HUDEP-2 (cell line): ENCODE results near the gene TMTC3.

ENCODE experiments used
- DNase-seq, 76 experiments: peaks; one replicate each; lab custom pipeline; 2025; ENCODE audit not compliant: unreplicated experiment in 76 of 76; lab: John Stamatoyannopoulos, UW

Gene TMTC3

GRCh38 chr12:88223519-88223918 is 81.4 kb downstream of the TMTC3 start:
- no peak for DNase-seq

GRCh38 chr12:88225776-88226175 is 83.7 kb downstream of the TMTC3 start:
- DNase-seq: no peak

- DNase-seq: no peak
Observed at GRCh38 chr12:88227263-88227662, 85.2 kb downstream of the TMTC3 start.

GRCh38 chr12:88227871-88228270 is 85.8 kb downstream of the TMTC3 start:
- no peak for DNase-seq

DNA sequence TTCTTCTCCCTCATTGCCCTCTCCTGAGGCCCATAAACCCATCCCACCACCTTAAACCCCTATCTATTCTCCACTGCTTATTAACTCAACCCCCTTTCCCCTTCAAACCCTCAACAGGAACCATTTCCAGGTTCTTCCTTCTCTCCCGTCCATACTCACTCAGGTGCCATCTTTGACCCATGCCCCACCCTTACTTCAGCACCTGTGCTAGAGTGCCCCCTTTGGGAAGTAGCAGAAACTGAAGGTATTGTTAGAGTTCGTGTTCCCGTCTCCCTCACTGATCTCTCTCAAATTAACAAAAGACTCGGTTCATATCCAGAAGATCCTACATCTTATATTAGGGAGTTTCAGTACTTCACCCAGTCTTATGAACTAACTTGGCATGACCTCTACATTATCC is 86.6 kb downstream of the TMTC3 start:
- no peak for DNase-seq

- DNase-seq: no peak
Observed at GRCh38 chr12:88230271-88230670, 88.2 kb downstream of the TMTC3 start.

- no peak for DNase-seq
Observed at GRCh38 chr12:88235183-88235833, 93.2 kb downstream of the TMTC3 start.

DNA sequence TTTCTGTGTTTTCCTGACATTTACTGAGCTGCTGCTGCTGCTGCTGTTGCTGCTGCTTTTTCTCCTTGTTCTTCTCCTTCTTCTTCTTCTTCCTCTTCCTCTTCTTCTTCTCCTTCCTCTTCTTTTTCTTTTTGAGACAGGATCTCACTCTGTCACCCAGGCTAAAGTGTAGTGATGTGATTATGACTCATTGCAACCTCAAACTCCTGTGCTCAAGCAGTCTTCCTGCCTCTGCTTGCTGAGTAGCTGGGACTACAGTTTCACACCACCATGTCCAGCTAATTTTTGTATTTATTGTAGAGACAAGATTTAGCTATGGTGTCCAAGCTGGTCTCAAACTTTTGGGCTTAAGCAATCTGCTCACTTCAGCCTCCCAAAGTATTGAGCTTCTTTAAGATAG is 95.8 kb downstream of the TMTC3 start:
- DNase-seq: no peak

DNA sequence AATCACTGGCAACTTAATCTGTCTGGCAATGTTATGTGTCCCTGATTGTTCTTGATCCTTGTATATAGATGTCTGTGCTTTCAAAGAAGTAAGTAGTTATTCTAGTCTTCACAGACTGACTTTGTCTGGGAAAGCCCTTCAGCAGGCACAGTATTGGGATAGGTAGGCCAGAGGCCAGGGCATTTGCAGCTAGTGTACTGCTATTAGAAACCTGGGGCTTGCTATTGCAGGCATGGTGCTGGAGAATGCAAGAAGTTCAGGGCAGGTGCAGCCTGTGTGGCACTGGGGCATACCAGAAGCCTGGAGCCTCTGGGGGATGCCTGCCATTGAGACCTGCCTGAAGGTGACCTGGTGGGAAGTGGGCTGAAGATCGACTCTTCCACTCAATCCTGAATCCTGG is 96.3 kb downstream of the TMTC3 start:
- no peak for DNase-seq

GRCh38 chr12:88241862-88242570 is 99.9 kb downstream of the TMTC3 start:
- DNase-seq: peak in 1 of 76 experiments; percentile 3

DNA sequence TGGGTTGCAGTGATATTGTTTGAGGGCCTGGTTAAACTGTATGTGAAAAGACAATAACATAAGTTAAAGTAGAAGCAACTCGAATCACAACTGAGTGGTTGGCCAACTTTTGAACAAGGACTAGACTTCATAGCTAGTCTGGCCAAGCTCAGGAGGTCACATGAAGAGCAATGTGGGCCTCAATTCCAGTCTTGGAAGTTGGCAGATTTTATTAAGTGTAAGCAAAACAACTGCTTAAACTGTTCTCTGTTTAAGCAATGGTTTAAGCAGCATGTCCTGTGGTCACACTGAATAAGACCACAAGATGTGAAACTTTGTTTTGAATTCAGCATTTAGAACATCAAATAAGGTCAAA is 100.4 kb downstream of the TMTC3 start:
- no peak for DNase-seq

DNA sequence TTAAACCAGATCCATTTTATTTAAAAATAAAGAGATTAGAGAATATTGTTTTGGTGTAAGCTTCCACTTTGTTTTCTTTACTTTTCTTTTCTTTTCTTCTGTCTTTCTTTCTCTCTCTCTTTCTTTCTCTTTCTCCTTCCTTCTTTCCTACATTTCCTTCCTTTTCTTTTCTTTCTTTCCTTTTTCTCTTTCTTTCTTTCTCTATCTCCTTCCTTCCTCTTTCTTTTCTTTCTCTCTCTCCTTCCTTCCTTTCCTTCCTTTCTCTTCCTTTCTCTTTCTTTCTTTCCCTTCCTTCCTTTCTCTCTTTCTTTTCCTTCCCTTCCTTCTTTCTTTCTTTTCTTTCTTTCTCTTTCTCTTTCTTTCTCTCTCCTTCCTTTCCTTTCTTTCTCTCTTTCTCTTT is 100.8 kb downstream of the TMTC3 start:
- DNase-seq: no peak

DNA sequence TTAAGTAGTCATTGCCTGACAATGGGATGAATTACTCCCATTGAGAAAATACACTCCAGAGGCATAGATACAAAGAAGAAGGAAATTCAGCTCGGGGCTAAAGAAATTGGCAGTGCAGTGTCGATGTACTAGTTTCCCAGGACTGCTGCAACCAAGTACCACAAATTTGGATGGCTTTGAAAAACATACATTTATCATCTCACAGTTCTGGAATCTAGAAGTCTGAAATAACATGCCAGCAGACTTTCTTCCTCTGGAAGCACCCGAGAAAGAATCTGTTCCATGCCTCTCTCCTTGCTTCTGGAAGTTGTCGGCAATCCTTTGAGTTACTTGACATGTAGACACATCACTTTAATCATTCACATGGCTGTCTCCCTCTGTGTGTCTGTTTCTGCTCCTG is 101.9 kb downstream of the TMTC3 start:
- DNase-seq: no peak

DNA sequence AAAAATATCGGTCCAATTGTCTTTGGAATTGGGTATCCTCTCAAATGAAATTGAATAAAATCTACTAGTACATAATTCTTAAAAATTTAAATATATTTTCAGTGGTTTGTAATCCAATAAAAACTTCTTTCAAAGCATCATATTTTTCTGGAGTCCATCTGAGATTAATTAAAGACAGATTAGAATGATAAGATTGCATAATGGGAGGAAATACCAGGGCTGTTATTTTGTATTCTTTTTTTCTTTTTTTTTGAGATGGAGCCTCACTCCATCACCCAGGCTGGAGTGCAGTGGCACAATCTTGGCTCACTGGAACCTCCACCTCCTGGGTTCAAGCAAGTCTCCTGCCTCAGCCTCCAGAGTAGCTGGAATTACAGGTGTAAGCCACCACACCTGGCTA is 103.8 kb downstream of the TMTC3 start:
- no peak for DNase-seq

- DNase-seq: peak in 2 of 76 experiments; percentile 5 to 32
Observed at GRCh38 chr12:88247241-88247643, 105.1 kb downstream of the TMTC3 start.

GRCh38 chr12:88248606-88249005 is 106.5 kb downstream of the TMTC3 start:
- DNase-seq: no peak
